Measurements from ENCODE around the gene NPAS3. TPM values are rescaled to one million over a fixed set of nuclear protein-coding genes. Genes with fewer than 3 reads are reported as not detected.

Gene NPAS3
- total RNA-seq, 2 donors from 2014 or later = 0.33 to 0.78 TPM

- TF ChIP-seq POLR2A (IDR thresholded peaks at IDR 0.05) (no peak), CTCF (IDR thresholded peaks at IDR 0.05) (no peak)
- Histone ChIP-seq H3K27me3 (no peaks in the 10 kb centered on the region), H3K4me3 (no peak overlapping the region), H3K27ac (no peak overlapping the region), H3K36me3 (replicated peaks in 1 of 2; ENCODE audit: insufficient read depth in 1 of 2, low read depth in 2 of 2) (no peaks in the 10 kb centered on the region), H3K4me1 (peaks cover 4% of the 10 kb centered on the region), H3K9me3 (no peaks in the 10 kb centered on the region)
- intact Hi-C loops (cut with DNase I) = no loop called here
- no peak for ATAC-seq
- 85% methylated on average over 4 of the region's 4 CpGs for WGBS, 2 donors
- no peak for DNase-seq
Measured at GRCh38 chr14:33586806-33587205, 648.1 kb downstream of the NPAS3 start.

GRCh38 chr14:33587791-33588190 lies 649.1 kb downstream of the NPAS3 start:
- ATAC-seq = no peak
- TF ChIP-seq POLR2A (IDR thresholded peaks at IDR 0.05) = no peak
- no peak for TF ChIP-seq CTCF (IDR thresholded peaks at IDR 0.05)
- Histone ChIP-seq H3K27ac (no peak overlapping the region), H3K9me3 (no peaks in the 10 kb centered on the region), H3K27me3 (no peaks in the 10 kb centered on the region), H3K4me1 (peaks cover 4% of the 10 kb centered on the region), H3K36me3 (replicated peaks in 1 of 2; ENCODE audit: insufficient read depth in 1 of 2, low read depth in 2 of 2) (no peaks in the 10 kb centered on the region), H3K4me3 (no peak overlapping the region)
- 83% methylated on average over 5 of the region's 5 CpGs for WGBS, 2 donors
- intact Hi-C loops (cut with DNase I) = no loop called here
- DNase-seq = no peak

GRCh38 chr14:33588771-33589170 lies 650.1 kb downstream of the NPAS3 start:
- no peak for DNase-seq

GRCh38 chr14:33589334-33589733 lies 650.7 kb downstream of the NPAS3 start:
- intact Hi-C loops (cut with DNase I) = no loop called here
- 21% methylated on average over 3 of the region's 3 CpGs for WGBS, 2 donors
- peak; percentile 52 to 81 (median 57) for DNase-seq
- peak; percentile 87 for ATAC-seq
- no peak for TF ChIP-seq CTCF (IDR thresholded peaks at IDR 0.05)
- no peak for TF ChIP-seq POLR2A (IDR thresholded peaks at IDR 0.05)
- H3K27ac ChIP-seq = no peak overlapping the region
- H3K4me1 ChIP-seq = peaks cover 4% of the 10 kb centered on the region
- no peak overlapping the region for H3K4me3 ChIP-seq
- no peaks in the 10 kb centered on the region for H3K9me3 ChIP-seq
- H3K27me3 ChIP-seq = no peaks in the 10 kb centered on the region
- H3K36me3 ChIP-seq (replicated peaks in 1 of 2; ENCODE audit: insufficient read depth in 1 of 2, low read depth in 2 of 2) = no peaks in the 10 kb centered on the region

More at GRCh38 chr14:33588771-33589170, 650.1 kb downstream of the NPAS3 start:
- TF ChIP-seq CTCF (IDR thresholded peaks at IDR 0.05) (no peak), POLR2A (IDR thresholded peaks at IDR 0.05) (no peak)
- Histone ChIP-seq H3K27ac (no peak overlapping the region), H3K4me3 (no peak overlapping the region), H3K9me3 (no peaks in the 10 kb centered on the region), H3K36me3 (replicated peaks in 1 of 2; ENCODE audit: insufficient read depth in 1 of 2, low read depth in 2 of 2) (no peaks in the 10 kb centered on the region), H3K27me3 (no peaks in the 10 kb centered on the region), H3K4me1 (peaks cover 4% of the 10 kb centered on the region)
- no peak for ATAC-seq
- 76 to 81% methylated on average over 4 of the region's 4 CpGs for WGBS, 2 donors
- intact Hi-C loops (cut with DNase I) = no loop called here

GRCh38 chr14:33590891-33591630 lies 652.4 kb downstream of the NPAS3 start:
- Histone ChIP-seq H3K36me3 (replicated peaks in 1 of 2; ENCODE audit: insufficient read depth in 1 of 2, low read depth in 2 of 2) (no peaks in the 10 kb centered on the region), H3K9me3 (no peaks in the 10 kb centered on the region), H3K4me1 (peaks cover 4% of the 10 kb centered on the region), H3K27ac (no peak overlapping the region), H3K4me3 (no peak overlapping the region), H3K27me3 (no peaks in the 10 kb centered on the region)
- TF ChIP-seq CTCF (IDR thresholded peaks at IDR 0.05) (no peak), POLR2A (IDR thresholded peaks at IDR 0.05) (no peak)
- ATAC-seq (no peak), DNase-seq (no peak)
- 77 to 86% methylated on average over 4 of the region's 4 CpGs for WGBS, 2 donors
- intact Hi-C loops (cut with DNase I) = no loop called here
